ENCODE data around the gene MAP3K2. TPM values are rescaled to one million over a fixed set of nuclear protein-coding genes. Genes with fewer than 3 reads are reported as not detected.

The MAP3K2 gene
- total RNA-seq, 8 experiments from 2014 or later = 17.6 to 32.8 (median 22.8) TPM

DNA sequence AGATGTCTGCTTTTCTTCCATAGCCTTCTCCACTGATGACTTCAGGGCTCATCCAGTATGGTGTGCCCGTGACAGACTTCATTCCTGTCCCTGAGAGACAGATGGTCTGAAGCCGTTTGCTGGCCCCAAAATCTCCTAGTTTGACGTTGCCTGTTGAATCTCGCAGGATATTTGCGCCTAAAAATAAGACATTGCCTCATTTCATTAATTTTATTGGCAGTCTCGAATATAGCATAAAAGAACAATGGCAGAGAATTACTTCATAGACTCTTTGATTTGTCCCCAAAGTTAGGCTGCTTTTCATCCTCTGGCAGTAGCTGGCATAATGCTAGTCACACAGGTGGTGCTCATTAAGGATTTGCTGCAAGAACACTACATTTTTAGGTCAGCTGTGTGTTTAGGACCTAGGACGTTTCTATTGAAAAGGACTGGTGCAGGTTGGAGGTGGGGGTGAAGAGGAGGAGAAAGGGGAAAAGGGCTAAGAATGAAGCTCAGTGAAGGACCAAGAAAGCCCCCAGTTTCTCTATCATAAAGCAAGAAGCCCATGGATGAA, 79.1 kb downstream of the MAP3K2 start:
- WGBS, 10 experiments = 18 to 98% (median 86%) methylated on average over 3 to 7 of the region's 7 CpGs; no CpG with 5 or more reads in 3 of the 10 experiments
- no peak overlapping the region for H3K27ac ChIP-seq
- in situ Hi-C loops (cut with MboI; ENCODE audit: low pct_unique_long_range_greater_than_20kb in 2 of 9, low sequenced_read_pairs in 9 of 9, unreplicated experiment in 9 of 9) = loop anchor here in 2 of 9 experiments (25.0 kb wide), 1 partner anchor 179 kb away; no protein-coding TSS in a partner anchor
- no peak for ATAC-seq (replicated peaks in 6 of 8)
- no peak overlapping the region for H3K4me3 ChIP-seq
- no peaks in the 10 kb centered on the region for H3K4me1 ChIP-seq (replicated peaks in 1 of 2)

DNA sequence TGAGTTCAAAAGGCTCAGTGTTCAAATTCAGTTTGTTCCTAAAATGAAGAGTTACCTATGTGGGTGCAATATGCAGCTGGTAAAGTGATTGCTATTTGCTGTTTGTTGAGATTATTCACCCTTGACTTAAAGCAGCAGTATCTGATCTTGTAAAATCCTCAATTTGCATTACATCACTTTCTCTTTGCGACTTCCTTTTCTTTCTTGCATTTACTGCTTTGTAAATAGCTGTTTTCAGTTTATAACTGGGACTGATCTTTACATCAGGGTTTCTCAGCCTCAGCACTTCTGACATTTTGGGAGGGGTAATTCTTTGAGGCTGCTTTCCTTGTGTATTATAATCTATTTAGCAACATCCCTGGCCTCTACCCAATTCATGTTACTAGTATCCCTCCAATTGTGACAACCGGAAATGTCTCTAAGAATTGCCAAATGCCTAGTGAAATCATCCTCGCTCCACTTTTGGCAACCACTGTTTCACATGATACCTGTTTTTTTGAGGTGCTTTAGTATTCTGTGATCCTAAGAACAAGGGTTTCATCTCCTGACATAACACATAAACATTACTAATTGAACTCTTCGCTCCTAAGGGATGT, 81.7 kb downstream of the MAP3K2 start:
- in situ Hi-C loops (cut with MboI; ENCODE audit: low pct_unique_long_range_greater_than_20kb in 2 of 9, low sequenced_read_pairs in 9 of 9, unreplicated experiment in 9 of 9) = loop anchor here in 2 of 9 experiments (25.0 kb wide), 1 partner anchor 181 kb away; no protein-coding TSS in a partner anchor
- Histone ChIP-seq H3K4me3 (no peak overlapping the region), H3K27ac (no peak overlapping the region), H3K4me1 (replicated peaks in 1 of 2) (no peaks in the 10 kb centered on the region)
- WGBS, 10 experiments = 54 to 100% (median 88%) methylated on average over 1 to 4 of the region's 4 CpGs
- peak in 1 of 8 experiments; percentile 40 for ATAC-seq (replicated peaks in 6 of 8)

DNA sequence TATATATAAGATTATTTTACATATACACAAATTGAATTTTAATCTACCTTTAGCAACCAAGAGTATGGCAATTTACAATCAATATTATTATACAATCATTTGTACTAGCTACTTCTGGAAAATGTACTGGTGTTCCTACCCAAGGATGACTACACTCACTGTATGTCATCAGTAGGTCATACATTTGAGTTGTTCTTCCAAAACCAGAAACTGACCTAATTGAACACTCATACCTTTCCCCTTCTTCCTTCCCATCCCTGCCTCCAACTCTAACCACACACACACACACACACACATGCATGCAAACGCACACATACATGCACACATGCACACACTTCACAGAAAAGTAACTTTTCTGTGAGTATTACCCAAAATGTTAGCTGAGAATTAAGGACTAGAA, 85.6 kb downstream of the MAP3K2 start:
- Histone ChIP-seq H3K4me1 (replicated peaks in 1 of 2) (no peaks in the 10 kb centered on the region), H3K4me3 (no peak overlapping the region), H3K27ac (no peak overlapping the region)
- 89 to 100% (median 100%) methylated on average over 1 of the region's 1 CpG; no CpG with 5 or more reads in 5 of the 10 experiments for WGBS, 10 experiments
- in situ Hi-C loops (cut with MboI; ENCODE audit: low pct_unique_long_range_greater_than_20kb in 2 of 9, low sequenced_read_pairs in 9 of 9, unreplicated experiment in 9 of 9) = loop anchor here in 2 of 9 experiments (25.0 kb wide), 1 partner anchor 185 kb away; no protein-coding TSS in a partner anchor
- peak in 1 of 8 experiments; percentile 67 for ATAC-seq (replicated peaks in 6 of 8)

DNA sequence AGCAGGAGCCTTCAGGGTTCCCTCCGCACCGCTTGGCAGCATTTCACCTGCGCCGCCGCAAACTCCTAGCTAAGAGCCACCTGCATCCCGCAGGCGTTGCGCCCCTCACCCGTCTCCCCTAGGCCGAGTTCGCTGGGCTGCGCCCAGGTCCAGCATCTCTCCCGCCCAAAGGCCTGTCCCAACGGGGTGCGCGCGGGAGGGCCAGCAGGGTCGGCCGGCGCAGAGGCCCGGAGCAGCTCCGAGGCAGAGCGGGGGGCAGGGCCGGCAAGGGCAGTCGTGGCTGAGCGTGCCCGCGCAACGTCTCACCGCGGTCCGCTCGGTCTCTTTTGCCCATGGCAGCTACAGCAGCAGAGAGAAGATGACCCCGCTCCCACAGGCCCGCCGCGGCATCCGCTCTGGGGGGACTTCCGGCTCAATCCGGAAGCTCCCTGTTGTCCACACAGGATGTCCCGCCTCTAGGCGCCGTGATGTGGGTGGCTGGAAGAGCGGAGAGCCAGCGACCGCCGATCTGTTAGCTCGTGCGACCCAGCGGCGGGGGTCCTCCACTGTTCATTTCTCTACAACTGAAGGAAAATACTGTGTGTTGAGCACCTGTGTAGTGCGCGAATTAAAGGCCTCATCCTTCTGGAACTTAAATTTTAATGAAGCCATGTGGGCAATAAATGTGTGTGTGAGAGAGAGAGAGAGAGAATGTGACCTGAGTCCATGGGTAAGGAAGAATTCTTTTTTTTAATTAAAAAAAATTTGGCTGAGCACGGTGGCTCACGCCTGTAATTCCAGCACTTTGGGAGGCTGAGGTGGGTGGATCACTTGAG, 93.8 kb downstream of the MAP3K2 start, which contains the start of gene ERCC3:
Gene ERCC3 (minus strand): TSS at position 397 of the 815 bp plus-strand sequence. CDS start 63 bp downstream, at position 334.
- in situ Hi-C loops (cut with MboI; ENCODE audit: low pct_unique_long_range_greater_than_20kb in 2 of 9, low sequenced_read_pairs in 9 of 9, unreplicated experiment in 9 of 9) = no loop called here
- 0 to 17% (median 3%) methylated on average over 1 to 12 of the region's 55 CpGs; no CpG with 5 or more reads in 3 of the 10 experiments for WGBS, 10 experiments
- ATAC-seq (replicated peaks in 6 of 8) = peak; percentile 96 to 99 (median 98)
- H3K27ac ChIP-seq = peak within 1 kb of the TSS; percentile 79 to 87
- H3K4me1 ChIP-seq (replicated peaks in 1 of 2) = peaks cover 4 to 14% of the 10 kb centered on the region in 2 donors
- peak within 1 kb of the TSS; percentile 70 to 97 (median 84) for H3K4me3 ChIP-seq

DNA sequence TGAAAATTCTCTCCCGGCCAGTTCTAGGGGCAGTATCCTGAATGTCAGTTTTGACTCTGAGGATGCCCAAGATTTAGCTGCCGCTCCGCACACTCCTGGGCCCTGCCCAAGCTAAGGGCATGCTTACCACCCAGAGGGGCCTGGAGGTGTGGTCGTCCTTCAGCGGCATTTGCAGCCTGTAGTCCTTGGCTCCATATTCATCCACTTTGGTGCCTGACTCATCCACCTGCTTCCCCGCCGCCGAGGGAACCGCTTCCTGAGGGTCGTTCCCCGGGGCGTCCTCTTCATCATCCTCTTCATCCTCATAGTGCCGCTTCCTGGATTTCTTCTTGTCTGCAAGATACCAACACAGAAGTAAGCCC, 94.4 kb downstream of the MAP3K2 start:
- Histone ChIP-seq H3K27ac (peak overlapping the region; percentile 79 to 87), H3K4me1 (replicated peaks in 1 of 2) (peaks cover 4 to 14% of the 10 kb centered on the region in 2 donors), H3K4me3 (peak overlapping the region; percentile 70 to 97 (median 84))
- in situ Hi-C loops (cut with MboI; ENCODE audit: low pct_unique_long_range_greater_than_20kb in 2 of 9, low sequenced_read_pairs in 9 of 9, unreplicated experiment in 9 of 9) = no loop called here
- WGBS, 10 experiments = 0 to 60% (median 5%) methylated on average over 1 to 4 of the region's 13 CpGs; no CpG with 5 or more reads in 6 of the 10 experiments
- ATAC-seq (replicated peaks in 6 of 8) = peak; percentile 1 to 44 (median 10)

DNA sequence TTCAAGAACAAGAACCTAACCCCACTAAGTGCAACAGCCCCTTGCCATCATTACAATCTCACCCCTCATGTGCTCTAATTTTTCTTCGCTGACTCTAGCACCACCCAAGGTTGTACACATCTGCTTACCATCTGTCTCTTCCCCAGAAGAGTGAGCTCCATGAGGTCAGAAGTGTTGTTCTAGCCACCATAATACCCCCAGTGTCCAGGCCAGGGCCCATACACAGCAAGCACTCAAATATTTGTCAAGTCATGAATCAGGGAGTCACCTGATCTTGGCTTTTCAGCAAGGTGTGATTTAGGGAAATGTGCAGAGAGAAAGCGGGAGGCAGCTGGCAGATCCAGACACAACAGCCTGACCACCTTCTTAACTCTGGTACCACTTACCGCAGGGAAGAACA, 99.5 kb downstream of the MAP3K2 start:
- peaks cover 4 to 8% of the 10 kb centered on the region in 2 donors for H3K4me1 ChIP-seq (replicated peaks in 1 of 2)
- ATAC-seq (replicated peaks in 6 of 8) = peak in 1 of 8 experiments; percentile 39
- no peak overlapping the region for H3K4me3 ChIP-seq
- 80 to 100% (median 100%) methylated on average over 1 to 2 of the region's 3 CpGs; no CpG with 5 or more reads in 2 of the 10 experiments for WGBS, 10 experiments
- H3K27ac ChIP-seq = no peak overlapping the region
- in situ Hi-C loops (cut with MboI; ENCODE audit: low pct_unique_long_range_greater_than_20kb in 2 of 9, low sequenced_read_pairs in 9 of 9, unreplicated experiment in 9 of 9) = no loop called here

DNA sequence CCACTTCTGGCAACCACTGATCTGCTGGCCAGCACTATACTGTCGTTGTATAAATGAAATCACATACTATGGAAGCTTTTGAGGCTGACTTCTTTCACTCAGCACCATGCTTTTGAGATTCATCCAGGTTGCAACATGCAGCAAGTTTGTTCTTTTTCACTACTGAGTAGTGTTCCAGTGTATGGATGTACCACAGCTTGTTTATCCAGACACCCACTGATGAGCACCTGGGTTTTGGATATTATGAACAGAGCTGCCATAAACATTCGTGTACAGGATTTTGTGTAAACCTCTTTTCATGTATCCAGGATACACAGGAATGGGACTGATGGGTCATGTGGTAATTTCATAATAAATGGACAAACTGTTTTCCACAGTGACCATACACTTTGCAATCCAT, 104.5 kb downstream of the MAP3K2 start:
- H3K27ac ChIP-seq = no peak overlapping the region
- ATAC-seq (replicated peaks in 6 of 8) = no peak
- no peaks in the 10 kb centered on the region for H3K4me1 ChIP-seq (replicated peaks in 1 of 2)
- WGBS, 10 experiments = 86 to 100% (median 100%) methylated on average over 1 to 2 of the region's 2 CpGs; no CpG with 5 or more reads in 5 of the 10 experiments
- H3K4me3 ChIP-seq = no peak overlapping the region
- in situ Hi-C loops (cut with MboI; ENCODE audit: low pct_unique_long_range_greater_than_20kb in 2 of 9, low sequenced_read_pairs in 9 of 9, unreplicated experiment in 9 of 9) = no loop called here

DNA sequence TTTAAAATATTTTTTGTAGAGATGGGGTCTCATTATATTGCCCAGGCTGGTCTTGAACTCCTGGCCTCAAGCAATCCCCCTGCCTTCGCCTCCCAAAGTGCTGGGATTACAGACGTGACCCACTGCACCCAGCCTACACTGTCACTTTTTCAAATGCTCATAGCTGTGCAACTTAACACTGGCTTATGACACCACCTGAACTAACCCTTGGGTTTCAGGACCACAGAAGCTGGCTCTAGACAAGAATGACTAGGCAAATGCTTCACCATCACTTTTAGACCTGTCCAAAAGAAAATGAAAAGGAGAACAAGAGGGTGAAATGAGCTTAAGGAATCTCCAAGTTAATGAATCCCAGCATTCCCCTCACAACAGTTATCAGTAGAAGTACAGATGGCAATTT, 107.1 kb downstream of the MAP3K2 start:
- no peak for ATAC-seq (replicated peaks in 6 of 8)
- in situ Hi-C loops (cut with MboI; ENCODE audit: low pct_unique_long_range_greater_than_20kb in 2 of 9, low sequenced_read_pairs in 9 of 9, unreplicated experiment in 9 of 9) = no loop called here
- H3K27ac ChIP-seq = no peak overlapping the region
- 92 to 100% (median 96%) methylated on average over 1 to 2 of the region's 2 CpGs; no CpG with 5 or more reads in 4 of the 10 experiments for WGBS, 10 experiments
- H3K4me1 ChIP-seq (replicated peaks in 1 of 2) = no peaks in the 10 kb centered on the region
- H3K4me3 ChIP-seq = no peak overlapping the region

DNA sequence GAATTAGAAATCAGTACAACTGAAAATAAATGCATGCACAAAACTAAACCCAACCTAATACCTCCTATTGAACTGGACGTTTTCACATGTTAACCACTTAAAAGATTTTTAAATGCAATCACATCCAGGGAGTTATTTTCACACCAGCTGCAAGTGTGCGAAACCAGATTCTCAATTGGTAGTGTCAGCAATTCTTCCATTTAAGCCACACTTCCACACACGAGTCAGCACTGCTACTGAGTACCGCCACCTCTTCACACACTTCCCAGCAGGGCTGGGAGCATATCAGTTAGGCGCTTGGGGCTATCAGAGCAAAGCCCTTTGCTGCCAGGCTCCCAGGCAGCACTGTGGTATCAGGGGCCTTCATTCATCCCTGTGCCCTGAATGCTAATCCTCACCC, 108.0 kb downstream of the MAP3K2 start:
- no peak overlapping the region for H3K27ac ChIP-seq

DNA sequence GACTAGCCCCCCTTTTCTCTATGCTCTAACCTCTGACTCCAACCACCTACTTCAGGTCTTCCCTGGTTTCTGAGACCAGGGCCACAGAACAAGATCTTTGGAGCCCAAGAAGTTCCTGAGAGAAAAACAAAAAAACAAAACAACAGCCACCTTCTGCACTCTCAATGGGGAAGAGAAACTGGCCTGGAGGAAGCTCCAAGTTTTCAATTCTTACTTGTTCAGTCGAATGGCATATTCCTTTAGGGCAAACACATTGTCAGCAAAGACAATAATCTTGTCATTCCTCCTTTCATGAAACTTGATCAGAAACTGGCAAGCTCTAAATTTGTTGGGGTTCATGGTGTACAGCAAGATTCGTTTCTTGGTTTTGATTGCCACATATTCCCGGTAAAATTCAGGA, 108.8 kb downstream of the MAP3K2 start:
- no peak for ATAC-seq (replicated peaks in 6 of 8)
- in situ Hi-C loops (cut with MboI; ENCODE audit: low pct_unique_long_range_greater_than_20kb in 2 of 9, low sequenced_read_pairs in 9 of 9, unreplicated experiment in 9 of 9) = no loop called here
- Histone ChIP-seq H3K27ac (no peak overlapping the region), H3K4me1 (replicated peaks in 1 of 2) (no peaks in the 10 kb centered on the region), H3K4me3 (no peak overlapping the region)
- 60 to 100% (median 94%) methylated on average over 1 to 3 of the region's 3 CpGs; no CpG with 5 or more reads in 4 of the 10 experiments for WGBS, 10 experiments

More for the DNA sequence above, 108.0 kb downstream of the MAP3K2 start:
- in situ Hi-C loops (cut with MboI; ENCODE audit: low pct_unique_long_range_greater_than_20kb in 2 of 9, low sequenced_read_pairs in 9 of 9, unreplicated experiment in 9 of 9) = no loop called here
- no peak for ATAC-seq (replicated peaks in 6 of 8)
- WGBS, 10 experiments = 62 to 100% (median 82%) methylated on average over 1 to 5 of the region's 5 CpGs
- Histone ChIP-seq H3K4me1 (replicated peaks in 1 of 2) (no peaks in the 10 kb centered on the region), H3K4me3 (no peak overlapping the region)

DNA sequence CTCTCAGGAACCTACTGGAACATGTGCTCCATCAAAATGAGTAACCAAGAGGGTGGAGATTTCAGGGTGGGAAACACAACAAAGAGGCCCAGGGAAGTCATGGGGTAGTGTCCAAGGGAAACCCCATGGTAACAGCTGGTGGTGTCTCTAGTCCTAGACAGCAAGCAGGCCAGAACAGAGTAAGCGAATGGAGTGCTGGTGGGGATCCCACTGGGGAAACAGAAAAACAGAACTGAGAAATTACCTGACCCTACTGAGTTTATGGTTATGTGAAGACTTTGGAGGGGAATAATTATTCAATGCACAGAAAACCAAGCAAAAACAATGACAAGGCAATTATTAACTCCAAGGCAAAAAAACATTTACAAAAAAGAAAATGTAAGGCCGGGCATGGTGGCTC, 110.7 kb downstream of the MAP3K2 start:
- peak in 5 of 8 experiments; percentile 53 to 99 (median 97) for ATAC-seq (replicated peaks in 6 of 8)
- H3K27ac ChIP-seq = no peak overlapping the region
- 86 to 100% (median 100%) methylated on average over 1 to 2 of the region's 2 CpGs; no CpG with 5 or more reads in 3 of the 10 experiments for WGBS, 10 experiments
- no peak overlapping the region for H3K4me3 ChIP-seq
- no peaks in the 10 kb centered on the region for H3K4me1 ChIP-seq (replicated peaks in 1 of 2)
- in situ Hi-C loops (cut with MboI; ENCODE audit: low pct_unique_long_range_greater_than_20kb in 2 of 9, low sequenced_read_pairs in 9 of 9, unreplicated experiment in 9 of 9) = no loop called here

DNA sequence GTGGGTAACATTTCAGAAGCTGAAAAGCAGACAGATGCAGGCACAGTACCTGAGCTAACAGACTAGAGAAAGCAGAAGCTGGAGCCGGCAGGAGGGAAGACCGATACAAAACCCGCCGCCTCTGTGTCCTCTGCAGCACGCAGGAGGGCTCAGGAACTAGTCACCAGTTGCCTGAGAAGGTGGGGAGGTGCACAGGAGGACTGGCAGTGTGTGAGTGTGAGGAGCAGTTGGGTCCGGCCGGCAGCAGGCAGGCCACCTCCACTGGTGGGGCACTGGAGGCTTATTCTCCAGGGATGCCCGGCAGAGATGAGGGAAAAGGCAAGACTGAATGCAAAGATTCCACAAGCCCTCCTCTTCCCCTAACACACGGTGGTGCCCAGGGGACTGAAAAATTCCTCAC, 112.0 kb downstream of the MAP3K2 start:
- no peak for ATAC-seq (replicated peaks in 6 of 8)
- WGBS, 10 experiments = 80 to 100% (median 94%) methylated on average over 1 to 9 of the region's 9 CpGs; no CpG with 5 or more reads in 1 of the 10 experiments
- Histone ChIP-seq H3K4me1 (replicated peaks in 1 of 2) (no peaks in the 10 kb centered on the region), H3K27ac (no peak overlapping the region), H3K4me3 (no peak overlapping the region)
- in situ Hi-C loops (cut with MboI; ENCODE audit: low pct_unique_long_range_greater_than_20kb in 2 of 9, low sequenced_read_pairs in 9 of 9, unreplicated experiment in 9 of 9) = no loop called here

DNA sequence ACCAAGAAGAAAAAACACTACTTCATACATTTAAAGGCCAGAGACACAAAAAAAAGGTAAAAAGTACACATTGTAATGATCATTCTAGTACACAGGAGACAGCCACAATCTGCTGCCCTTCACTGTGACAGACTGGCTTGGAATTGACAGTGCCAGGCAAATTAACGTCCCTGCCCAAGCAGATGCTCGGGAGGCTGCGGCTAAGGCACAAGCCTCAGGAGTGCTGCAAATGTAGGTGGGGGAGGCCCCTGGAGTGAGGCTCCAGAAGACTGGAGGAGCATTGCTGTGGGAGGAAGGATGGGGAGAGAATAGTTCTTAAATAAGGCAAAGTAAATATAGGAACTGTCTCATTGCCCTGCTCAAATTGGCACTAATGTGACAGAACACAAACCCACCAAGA, 112.4 kb downstream of the MAP3K2 start:
- Histone ChIP-seq H3K4me1 (replicated peaks in 1 of 2) (no peaks in the 10 kb centered on the region), H3K27ac (no peak overlapping the region), H3K4me3 (no peak overlapping the region)
- WGBS, 10 experiments = 92 to 100% (median 100%) methylated on average over 2 to 3 of the region's 3 CpGs; no CpG with 5 or more reads in 5 of the 10 experiments
- in situ Hi-C loops (cut with MboI; ENCODE audit: low pct_unique_long_range_greater_than_20kb in 2 of 9, low sequenced_read_pairs in 9 of 9, unreplicated experiment in 9 of 9) = no loop called here
- no peak for ATAC-seq (replicated peaks in 6 of 8)

Measured in motor neuron (in vitro differentiated cells).